HCT116 (cell line): ENCODE measurements around the gene GCN1. TPM values are rescaled to one million over a fixed set of nuclear protein-coding genes. Genes with fewer than 3 reads are reported as not detected.

Source experiments
- ATAC-seq: fragments of 200-7000 bp; cut with Tn5 transposase; 2 replicates; pipeline ENCODE4 v1.9.1; 2020; ENCODE audit warnings: mild to moderate bottlenecking, moderate library complexity
- BruUV-seq: library from RNA; stranded (reverse); fragments of 400-500 nt; replicated peaks from 2 replicates; lab custom pipeline; 2021; lab: Mats Ljungman, UMichigan
- CTCF ChIA-PET: fragments of 300-600 bp; sonication (Branson Sonifier 250); formaldehyde crosslinking; loops from one replicate; lab custom pipeline; 2021; ENCODE audit warnings: antibody characterized with exemption; lab: Charles Lee
- POLR2A ChIA-PET: fragments of 300-600, 350-600 bp; sonication (Branson Sonifier 250); formaldehyde crosslinking; loops from one replicate; lab custom pipeline; 2021; ENCODE audit warnings: antibody characterized with exemption; lab: Charles Lee
- RAD21 ChIA-PET, 2 experiments: fragments of 300-600 bp; sonication (Branson Sonifier 250); formaldehyde crosslinking; loops; one replicate each; lab custom pipeline; 2023; ENCODE audit warnings: low total read pairs in 2 of 2; ENCODE audit not compliant: uncharacterized antibody in 2 of 2, unreplicated experiment in 2 of 2, low non-redundant PET in 1 of 2; lab: Charles Lee
- DNase-seq: peaks from one replicate; pipeline ENCODE4 v3.0.0-alpha.2; 2010; ENCODE audit warnings: low read depth, low spot score
- H2AFZ ChIP-seq: fragments of 200-600 bp; shearing (Covaris generic), sonication (generic); 2 replicates; pipeline ENCODE4 v1.6.1; 2017; ENCODE audit warnings: low read depth, mixed run types, mixed read lengths, antibody characterized with exemption, low read length; ENCODE audit not compliant: poor library complexity, severe bottlenecking
- H3K27ac ChIP-seq: 2 replicates; pipeline ENCODE4 v1.5.1; 2012; ENCODE audit warnings: low read depth, low read length
- H3K27me3 ChIP-seq: fragments of 200-600 bp; sonication (generic); 2 replicates; pipeline ENCODE4 v1.6.1; 2016; ENCODE audit warnings: mixed run types, low read length, mixed read lengths; ENCODE audit not compliant: insufficient read depth
- H3K36me3 ChIP-seq, 2 experiments: fragments of 200-500 bp in 1 of 2; fragments of 200-600 bp in 1 of 2; sonication (Bioruptor generic) in 1 of 2; sonication (generic) in 1 of 2; 2 replicates each; pipeline versions ENCODE4 v1.5.1 to v1.6.1; 2014 to 2016; ENCODE audit warnings: low read length in 2 of 2, inconsistent platforms in 1 of 2, mixed read lengths in 1 of 2, mixed run types in 1 of 2; ENCODE audit not compliant: insufficient read depth in 2 of 2, control insufficient read depth in 1 of 2
- H3K4me1 ChIP-seq, 2 experiments: fragments of 200-600 bp in 1 of 2; sonication (generic) in 1 of 2; 2 replicates each; pipeline versions ENCODE4 v1.5.1 to v1.6.1; 2012 to 2017; ENCODE audit warnings: low read length in 2 of 2, inconsistent platforms in 1 of 2, mild to moderate bottlenecking in 1 of 2, mixed read lengths in 1 of 2, mixed run types in 1 of 2, moderate library complexity in 1 of 2; ENCODE audit not compliant: insufficient read depth in 2 of 2, control insufficient read depth in 1 of 2
- H3K4me2 ChIP-seq: fragments of 200-600 bp; sonication (generic); 2 replicates; pipeline ENCODE4 v1.6.1; 2017; ENCODE audit warnings: mixed run types, low read length, mixed read lengths
- H3K4me3 ChIP-seq, 2 experiments: fragments of 200-600 bp in 1 of 2; sonication (generic) in 1 of 2; replicated peaks in 1 of 2; 2 replicates each; pipeline ENCODE4 v1.5.1; 2011 to 2016; ENCODE audit warnings: low read length in 2 of 2, control low read depth in 1 of 2, low read depth in 1 of 2, mild to moderate bottlenecking in 1 of 2, mixed read lengths in 1 of 2, mixed run types in 1 of 2
- H3K79me2 ChIP-seq: fragments of 200-600 bp; sonication (generic); 2 replicates; pipeline ENCODE4 v1.6.1; 2017; ENCODE audit warnings: mild to moderate bottlenecking, mixed run types, low read length, moderate library complexity, mixed read lengths; ENCODE audit not compliant: insufficient read depth
- H3K9ac ChIP-seq: fragments of 200-600 bp; sonication (generic); 2 replicates; pipeline ENCODE4 v1.6.1; 2016; ENCODE audit warnings: low read length, mixed read lengths
- H3K9me2 ChIP-seq: fragments of 200-600 bp; sonication (generic), shearing (Covaris generic); 2 replicates; pipeline ENCODE4 v1.6.1; 2017; ENCODE audit warnings: mixed run types, mild to moderate bottlenecking, moderate library complexity; ENCODE audit not compliant: insufficient read depth
- H3K9me3 ChIP-seq, 2 experiments: fragments of 200-500 bp in 1 of 2; fragments of 200-600 bp in 1 of 2; sonication (Bioruptor generic) in 1 of 2; sonication (generic) in 1 of 2; 2 replicates each; pipeline ENCODE4 v1.6.1; 2014 to 2017; ENCODE audit warnings: low read length in 2 of 2, mixed read lengths in 2 of 2, inconsistent platforms in 1 of 2, low read depth in 1 of 2, mild to moderate bottlenecking in 1 of 2, mixed run types in 1 of 2, moderate library complexity in 1 of 2; ENCODE audit not compliant: control insufficient read depth in 1 of 2, insufficient read depth in 1 of 2
- H4K20me1 ChIP-seq: fragments of 200-600 bp; sonication (generic), shearing (Covaris generic); 2 replicates; pipeline ENCODE4 v1.6.1; 2017; ENCODE audit warnings: mixed run types, mild to moderate bottlenecking, moderate library complexity; ENCODE audit not compliant: insufficient read depth
- ELF1 ChIP-seq: IDR thresholded peaks from 2 replicates; pipeline ENCODE4 v1.6.1; 2012; ENCODE audit warnings: low read depth, borderline replicate concordance
- EZH2 ChIP-seq: fragments of 200-600 bp; sonication (generic); IDR thresholded peaks from 2 replicates; pipeline ENCODE4 v1.6.1; 2017; ENCODE audit warnings: antibody characterized with exemption, mixed run types
- EZH2phosphoT487 ChIP-seq: fragments of 200-600 bp; IDR thresholded peaks from 2 replicates; pipeline ENCODE4 v1.6.1; 2018; ENCODE audit warnings: antibody characterized with exemption, borderline replicate concordance
- FOSL1 ChIP-seq: IDR thresholded peaks from 2 replicates; pipeline ENCODE4 v1.6.1; 2012; ENCODE audit warnings: low read depth
- JUND ChIP-seq: IDR thresholded peaks from 2 replicates; pipeline ENCODE4 v1.6.1; 2012
- POLR2A ChIP-seq: IDR thresholded peaks from 2 replicates; pipeline ENCODE4 v1.7.0; 2011; ENCODE audit warnings: borderline replicate concordance; ENCODE audit not compliant: insufficient read depth, insufficient read length; ENCODE audit errors: extremely low read depth
- POLR2AphosphoS5 ChIP-seq: IDR thresholded peaks from 2 replicates; pipeline ENCODE4 v1.6.1; 2011; ENCODE audit warnings: mild to moderate bottlenecking, low read depth, low read length, moderate library complexity
- SIN3A ChIP-seq: IDR thresholded peaks from 2 replicates; pipeline ENCODE4 v1.6.1; 2012; ENCODE audit warnings: low read depth
- TCF7L2 ChIP-seq: IDR thresholded peaks from 2 replicates; pipeline ENCODE4 v1.7.0; 2011; ENCODE audit warnings: borderline replicate concordance, inconsistent platforms; ENCODE audit not compliant: insufficient read depth, insufficient read length; ENCODE audit errors: extremely low read depth
- YY1 ChIP-seq: IDR thresholded peaks from 2 replicates; pipeline ENCODE4 v1.6.1; 2011; ENCODE audit warnings: low read length, low read depth, moderate library complexity, mild to moderate bottlenecking; ENCODE audit not compliant: insufficient replicate concordance; ENCODE audit errors: extremely low read depth
- ZFX ChIP-seq: fragments of 450-650 bp; IDR thresholded peaks from 2 replicates; pipeline ENCODE4 v1.6.1; 2017
- ZNF274 ChIP-seq: fragments of 200-500 bp; sonication (Bioruptor generic); IDR thresholded peaks from 2 replicates; pipeline ENCODE4 v1.6.1; 2014; ENCODE audit warnings: mild to moderate bottlenecking, low read depth, low read length, inconsistent platforms
- intact Hi-C: fragments of 100-400 bp; cut with micrococcal nuclease; formaldehyde crosslinking; loops from 2 replicates; pipeline ENCODE4 v1.10.0; 2022
- total RNA-seq: library from RNA; stranded (reverse); gene quantifications from one replicate; pipeline ENCODE4 v1.2.1, GENCODE V29; 2021; ENCODE audit not compliant: unreplicated experiment
- TF ChIP-seq, protein P1 (sequence below): IDR thresholded peaks from 2 replicates; pipeline ENCODE4 v1.6.1; 2012
- TF ChIP-seq, protein P2 (sequence below): IDR thresholded peaks from 2 replicates; pipeline ENCODE4 v1.6.1; 2012; ENCODE audit warnings: low read depth

GCN1 gene
- total RNA-seq, 1 experiment from 2014 or later, result 184 TPM

DNA sequence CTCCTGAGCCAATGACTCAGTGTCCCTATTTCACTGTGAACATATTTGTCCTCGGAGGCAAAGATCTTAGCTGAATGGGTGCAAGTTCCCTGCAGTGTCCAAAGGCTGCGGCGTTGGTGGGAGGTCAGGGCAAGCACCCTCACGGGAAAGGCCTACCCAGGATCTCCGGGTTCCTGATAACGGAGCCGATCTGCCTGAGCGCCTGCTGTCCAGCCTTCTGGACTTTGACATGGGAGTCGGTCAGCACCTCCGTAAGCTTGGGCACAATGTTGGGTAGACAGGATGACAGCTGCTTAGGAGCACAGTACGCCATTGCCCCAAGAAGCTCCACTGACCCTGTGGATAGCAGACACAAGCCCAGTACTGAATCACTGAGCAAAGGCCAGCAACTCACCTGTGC lies 46.5 kb downstream of the GCN1 start (continued):
- no peak for TF ChIP-seq ZNF274

DNA sequence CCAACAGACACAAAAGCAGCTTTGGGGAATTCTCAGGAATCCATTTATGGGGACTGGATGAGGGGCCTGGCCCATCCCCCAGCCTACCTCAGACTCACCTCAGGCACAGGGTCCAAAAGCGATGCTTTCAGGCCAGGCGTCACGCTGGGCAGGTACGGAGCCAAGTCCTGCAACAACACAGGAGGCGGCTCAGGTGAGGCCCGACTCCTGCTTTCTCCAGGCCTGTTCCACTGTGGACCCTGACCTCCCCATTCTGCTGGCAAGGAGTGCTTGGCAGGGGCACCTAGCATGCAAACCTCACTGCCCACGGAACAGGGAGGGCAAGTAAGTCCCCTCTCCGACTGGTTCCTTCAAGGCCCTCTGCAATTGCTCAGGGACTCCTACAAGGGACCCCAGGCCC lies 49.4 kb downstream of the GCN1 start:
- Histone ChIP-seq H3K4me2 (no peak overlapping the region), H3K27ac (no peak overlapping the region), H3K36me3 (peaks cover 82% of the 10 kb centered on the region in 2 experiments), H3K4me3 (no peak overlapping the region), H3K79me2 (no peaks in the 10 kb centered on the region; the same call in 1 of the 2 replicates), H3K9me2 (no peaks in the 10 kb centered on the region), H3K9me3 (no peaks in the 10 kb centered on the region), H3K9ac (no peak overlapping the region), H3K4me1 (no peaks in the 10 kb centered on the region), H4K20me1 (no peaks in the 10 kb centered on the region), H3K27me3 (no peaks in the 10 kb centered on the region), H2AFZ (no peak overlapping the region)
- RAD21 ChIA-PET, result no interaction called here
- CTCF ChIA-PET, result no interaction called here
- intact Hi-C loops, result no loop called here
- ATAC-seq, result no peak
- TF ChIP-seq FOSL1 (no peak), YY1 (no peak), POLR2A (no peak), EZH2 (no peak), POLR2AphosphoS5 (no peak), SIN3A (no peak), ZNF274 (no peak), TCF7L2 (no peak), JUND (no peak), EZH2phosphoT487 (no peak), ZFX (no peak), ELF1 (no peak)
- TF ChIP-seq, protein P1, sequence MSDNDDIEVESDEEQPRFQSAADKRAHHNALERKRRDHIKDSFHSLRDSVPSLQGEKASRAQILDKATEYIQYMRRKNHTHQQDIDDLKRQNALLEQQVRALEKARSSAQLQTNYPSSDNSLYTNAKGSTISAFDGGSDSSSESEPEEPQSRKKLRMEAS, result no peak
- TF ChIP-seq, protein P2, sequence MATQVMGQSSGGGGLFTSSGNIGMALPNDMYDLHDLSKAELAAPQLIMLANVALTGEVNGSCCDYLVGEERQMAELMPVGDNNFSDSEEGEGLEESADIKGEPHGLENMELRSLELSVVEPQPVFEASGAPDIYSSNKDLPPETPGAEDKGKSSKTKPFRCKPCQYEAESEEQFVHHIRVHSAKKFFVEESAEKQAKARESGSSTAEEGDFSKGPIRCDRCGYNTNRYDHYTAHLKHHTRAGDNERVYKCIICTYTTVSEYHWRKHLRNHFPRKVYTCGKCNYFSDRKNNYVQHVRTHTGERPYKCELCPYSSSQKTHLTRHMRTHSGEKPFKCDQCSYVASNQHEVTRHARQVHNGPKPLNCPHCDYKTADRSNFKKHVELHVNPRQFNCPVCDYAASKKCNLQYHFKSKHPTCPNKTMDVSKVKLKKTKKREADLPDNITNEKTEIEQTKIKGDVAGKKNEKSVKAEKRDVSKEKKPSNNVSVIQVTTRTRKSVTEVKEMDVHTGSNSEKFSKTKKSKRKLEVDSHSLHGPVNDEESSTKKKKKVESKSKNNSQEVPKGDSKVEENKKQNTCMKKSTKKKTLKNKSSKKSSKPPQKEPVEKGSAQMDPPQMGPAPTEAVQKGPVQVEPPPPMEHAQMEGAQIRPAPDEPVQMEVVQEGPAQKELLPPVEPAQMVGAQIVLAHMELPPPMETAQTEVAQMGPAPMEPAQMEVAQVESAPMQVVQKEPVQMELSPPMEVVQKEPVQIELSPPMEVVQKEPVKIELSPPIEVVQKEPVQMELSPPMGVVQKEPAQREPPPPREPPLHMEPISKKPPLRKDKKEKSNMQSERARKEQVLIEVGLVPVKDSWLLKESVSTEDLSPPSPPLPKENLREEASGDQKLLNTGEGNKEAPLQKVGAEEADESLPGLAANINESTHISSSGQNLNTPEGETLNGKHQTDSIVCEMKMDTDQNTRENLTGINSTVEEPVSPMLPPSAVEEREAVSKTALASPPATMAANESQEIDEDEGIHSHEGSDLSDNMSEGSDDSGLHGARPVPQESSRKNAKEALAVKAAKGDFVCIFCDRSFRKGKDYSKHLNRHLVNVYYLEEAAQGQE, result no peak
- POLR2A ChIA-PET, result no interaction called here
- BruUV-seq, result no TSS peak
- DNase-seq, result no peak
